ENCODE measurements around the gene PLXNA2.

The PLXNA2 gene

DNA sequence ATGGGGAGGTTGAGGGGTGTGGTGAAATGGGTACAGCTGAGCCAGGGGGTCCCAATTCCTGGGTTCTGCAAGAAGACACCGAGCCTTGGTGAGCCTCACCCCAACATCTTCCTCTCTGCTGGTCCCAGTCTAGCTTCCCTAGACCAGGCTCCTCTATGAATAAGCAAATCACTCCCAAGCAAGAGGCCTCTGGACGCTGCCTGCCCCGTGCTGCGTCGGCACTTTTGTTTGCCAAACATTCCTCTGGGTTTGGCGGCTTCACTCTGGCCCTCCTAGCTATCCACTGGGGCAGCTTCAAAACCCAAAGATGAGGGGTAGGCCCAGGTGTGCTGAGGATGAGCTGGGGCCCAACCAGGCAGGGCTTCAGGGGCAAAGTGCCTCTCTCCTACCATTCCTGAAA lies 196.2 kb downstream of the PLXNA2 start:
- TF ChIP-seq, protein P1, sequence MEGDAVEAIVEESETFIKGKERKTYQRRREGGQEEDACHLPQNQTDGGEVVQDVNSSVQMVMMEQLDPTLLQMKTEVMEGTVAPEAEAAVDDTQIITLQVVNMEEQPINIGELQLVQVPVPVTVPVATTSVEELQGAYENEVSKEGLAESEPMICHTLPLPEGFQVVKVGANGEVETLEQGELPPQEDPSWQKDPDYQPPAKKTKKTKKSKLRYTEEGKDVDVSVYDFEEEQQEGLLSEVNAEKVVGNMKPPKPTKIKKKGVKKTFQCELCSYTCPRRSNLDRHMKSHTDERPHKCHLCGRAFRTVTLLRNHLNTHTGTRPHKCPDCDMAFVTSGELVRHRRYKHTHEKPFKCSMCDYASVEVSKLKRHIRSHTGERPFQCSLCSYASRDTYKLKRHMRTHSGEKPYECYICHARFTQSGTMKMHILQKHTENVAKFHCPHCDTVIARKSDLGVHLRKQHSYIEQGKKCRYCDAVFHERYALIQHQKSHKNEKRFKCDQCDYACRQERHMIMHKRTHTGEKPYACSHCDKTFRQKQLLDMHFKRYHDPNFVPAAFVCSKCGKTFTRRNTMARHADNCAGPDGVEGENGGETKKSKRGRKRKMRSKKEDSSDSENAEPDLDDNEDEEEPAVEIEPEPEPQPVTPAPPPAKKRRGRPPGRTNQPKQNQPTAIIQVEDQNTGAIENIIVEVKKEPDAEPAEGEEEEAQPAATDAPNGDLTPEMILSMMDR (IDR thresholded peaks at IDR 0.05; ENCODE audit: low read depth, low read length), result no peak
- no peak overlapping the region for H3K4me3 ChIP-seq (ENCODE audit: low read depth, low read length)

- TF ChIP-seq, protein P1 (IDR thresholded peaks at IDR 0.05; ENCODE audit: low read depth, low read length), result no peak
- H3K4me3 ChIP-seq (ENCODE audit: low read depth, low read length), result no peak overlapping the region
These were observed 196.7 kb downstream of the PLXNA2 start for GRCh38 chr1:208047476-208047934.

DNA sequence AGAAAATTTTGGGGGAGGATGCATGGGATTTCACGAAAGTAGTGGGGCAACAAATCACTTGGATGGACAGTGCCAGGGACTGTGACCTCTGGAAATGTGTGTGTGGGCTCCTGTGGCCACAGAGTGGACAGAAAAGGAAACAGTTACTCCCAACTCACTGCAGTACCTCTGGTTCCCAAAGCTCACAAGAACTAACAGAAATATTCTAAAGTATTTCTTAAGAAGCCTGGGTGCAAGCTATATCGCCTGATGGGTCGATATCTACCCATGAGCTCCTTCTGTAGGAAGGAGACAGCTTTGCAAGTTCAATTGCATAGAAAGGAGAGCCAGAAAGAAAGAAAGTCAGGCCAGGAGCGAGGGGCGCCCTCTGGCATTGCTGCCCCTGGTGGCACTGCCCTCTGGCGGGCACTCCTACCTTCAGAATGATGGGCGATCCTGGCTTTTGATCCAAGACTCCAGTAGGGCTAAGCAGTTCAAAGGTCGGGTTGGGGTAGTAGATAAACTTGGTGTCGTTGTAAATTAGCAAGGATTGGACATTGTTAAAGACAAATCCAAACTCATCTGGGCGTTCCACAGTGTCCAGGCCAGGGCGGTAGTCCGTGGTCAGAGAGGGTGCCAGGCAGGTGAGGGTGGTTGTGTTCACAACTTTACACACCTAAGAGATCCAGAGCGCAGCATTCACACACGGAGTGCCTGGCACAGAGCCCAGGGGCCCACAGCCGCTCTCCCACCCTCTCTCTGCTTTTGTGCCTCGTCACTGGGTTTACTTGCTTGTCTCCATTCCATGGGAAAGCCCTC lies 198.5 kb downstream of the PLXNA2 start:
- no peak overlapping the region for H3K4me3 ChIP-seq (ENCODE audit: low read depth, low read length)
- TF ChIP-seq, protein P1 (IDR thresholded peaks at IDR 0.05; ENCODE audit: low read depth, low read length), result no peak

GRCh38 chr1:208044589-208045462 lies 199.4 kb downstream of the PLXNA2 start:
- H3K4me3 ChIP-seq (ENCODE audit: low read depth, low read length), result no peak overlapping the region
- TF ChIP-seq, protein P1 (IDR thresholded peaks at IDR 0.05; ENCODE audit: low read depth, low read length), result no peak

DNA sequence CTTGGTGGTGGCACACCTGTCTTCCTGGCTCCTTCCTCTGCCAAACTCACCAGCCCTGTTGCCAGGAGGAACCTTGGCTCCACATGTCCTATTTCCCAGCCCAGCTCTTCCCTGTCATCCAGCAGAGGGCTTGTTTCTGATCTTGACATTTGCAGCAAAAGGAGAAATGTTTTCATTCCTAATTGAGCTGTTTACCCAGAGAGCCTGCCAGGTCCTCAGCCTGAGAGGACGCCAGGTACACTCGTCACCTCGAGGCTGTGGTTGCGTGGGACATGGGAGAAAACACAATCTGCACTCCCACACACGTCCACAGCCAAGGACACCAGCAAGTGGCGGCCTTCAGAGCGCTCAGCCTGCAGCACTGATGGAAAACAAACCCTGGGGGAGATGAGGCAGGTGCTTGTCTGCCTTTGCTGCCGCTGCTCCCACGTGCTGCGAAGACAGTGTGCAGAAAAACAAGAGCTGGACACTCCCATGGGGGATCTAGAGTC lies 200.4 kb downstream of the PLXNA2 start:
- TF ChIP-seq, protein P1 (IDR thresholded peaks at IDR 0.05; ENCODE audit: low read depth, low read length), result no peak
- no peak overlapping the region for H3K4me3 ChIP-seq (ENCODE audit: low read depth, low read length)

DNA sequence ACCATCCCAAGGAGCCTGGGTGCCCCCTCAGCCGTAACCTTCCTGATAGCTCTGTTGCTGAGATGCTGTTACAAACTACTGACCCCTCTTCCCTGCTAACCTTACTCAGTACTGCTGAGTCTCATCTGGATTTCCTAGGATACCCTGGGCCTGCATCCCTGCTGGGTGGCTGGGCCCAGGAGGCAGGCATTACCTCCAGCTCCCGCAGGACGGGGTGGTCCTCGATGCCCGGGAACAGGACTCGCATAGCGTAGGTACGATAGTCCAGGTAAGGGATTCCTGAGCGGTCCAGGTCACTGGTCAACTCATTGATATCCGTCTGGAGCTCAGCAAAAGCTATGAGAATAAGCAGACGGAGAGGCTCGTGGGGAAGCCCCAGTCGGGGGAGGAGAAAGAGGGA lies 201.3 kb downstream of the PLXNA2 start:
- TF ChIP-seq, protein P1 (IDR thresholded peaks at IDR 0.05; ENCODE audit: low read depth, low read length), result no peak
- no peak overlapping the region for H3K4me3 ChIP-seq (ENCODE audit: low read depth, low read length)

All from WI38 (cell line).